ENCODE measurements around the gene LRCH4.

Gene LRCH4

GRCh38 chr7:100585511-100586265 lies at the start of gene LRCH4:
Gene LRCH4, minus strand, starts transcription at chr7:100586129. Its CDS starts 29 bp downstream, at chr7:100586100.
- peak; percentile 9 for ATAC-seq
- DNase-seq, result peak; percentile 68

DNA sequence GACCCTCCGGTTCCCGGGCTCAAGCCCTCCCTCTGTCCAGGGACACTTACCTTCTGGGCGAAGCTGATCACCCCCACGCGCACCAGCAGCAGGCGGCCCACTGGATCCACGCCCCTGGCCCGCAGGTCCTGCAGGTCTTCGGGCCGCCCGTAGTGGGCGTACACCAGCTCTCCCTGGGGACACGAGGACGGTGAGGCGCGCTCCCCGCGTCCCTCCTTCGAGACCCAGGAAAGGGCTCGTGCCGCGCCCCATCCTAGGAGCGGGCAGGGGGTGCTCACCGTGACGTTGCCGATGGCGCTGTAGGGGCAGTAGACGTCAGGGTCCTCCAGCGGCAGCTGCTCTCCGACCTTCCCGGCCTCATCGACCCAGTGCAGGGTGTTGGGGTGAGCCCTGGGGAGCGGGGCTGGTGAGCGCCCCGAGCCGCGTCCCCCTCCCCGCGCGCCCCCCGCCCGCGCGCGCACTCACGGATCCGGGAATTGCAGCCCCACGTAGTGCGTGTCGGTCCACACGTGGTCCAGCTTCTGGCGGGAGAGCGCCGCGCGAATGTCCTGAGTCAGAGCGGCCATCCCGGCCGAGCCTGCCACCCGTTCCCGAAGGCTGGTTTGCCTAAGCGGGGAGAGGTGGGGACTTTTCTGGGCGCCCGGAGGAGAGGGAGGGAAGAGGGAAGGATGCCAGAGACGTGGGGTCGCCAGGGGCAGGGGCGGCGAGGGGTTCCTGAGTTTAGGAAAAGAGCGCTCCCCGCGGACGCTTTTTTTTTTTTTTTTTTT lies 47.2 kb upstream of the LRCH4 start:
- ATAC-seq (peak; percentile 77), DNase-seq (peak; percentile 77)

DNA sequence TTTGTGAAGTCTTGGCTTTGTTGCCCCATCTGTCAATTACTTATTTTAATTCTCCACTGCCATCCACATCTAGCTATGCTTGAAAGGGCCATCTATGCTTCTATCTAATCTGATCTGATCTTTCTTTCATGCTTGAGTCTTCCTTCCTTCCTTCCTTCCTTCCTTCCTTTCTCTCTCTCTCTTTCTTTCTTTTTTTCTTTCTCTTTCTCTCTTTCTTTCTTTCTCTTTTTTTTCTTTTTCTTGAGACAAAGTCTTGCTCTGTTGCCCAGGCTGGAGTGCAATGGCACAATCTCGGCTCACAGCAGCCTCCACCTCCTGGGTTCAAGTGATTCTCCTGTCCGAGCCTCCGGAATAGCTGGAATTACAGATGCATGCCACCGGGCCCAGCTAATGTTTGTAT lies 44.1 kb upstream of the LRCH4 start:
- no peak for ATAC-seq

GRCh38 chr7:100629117-100629716 lies 43.3 kb upstream of the LRCH4 start:
- DNase-seq, result peak; percentile 56

More for the DNA sequence above, 44.1 kb upstream of the LRCH4 start:
- no peak for DNase-seq

DNA sequence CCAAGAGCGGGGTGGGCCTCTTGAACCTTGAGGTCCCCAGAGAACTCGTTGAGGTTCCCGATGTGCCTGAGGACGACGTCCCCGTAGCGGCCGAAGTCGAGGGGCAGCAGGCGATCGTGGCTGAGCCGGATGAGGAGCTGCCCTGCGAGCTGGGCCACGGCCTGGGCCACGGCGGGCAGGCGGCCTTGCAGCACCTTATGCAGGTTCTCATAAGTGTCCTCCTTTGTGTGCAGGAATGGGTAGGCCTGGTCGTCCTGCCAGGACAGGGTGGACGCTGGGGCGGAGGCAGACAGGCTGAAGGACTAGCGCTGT lies 41.3 kb upstream of the LRCH4 start:
- ATAC-seq (no peak), DNase-seq (no peak)

More at GRCh38 chr7:100629117-100629716, 43.3 kb upstream of the LRCH4 start:
- no peak for ATAC-seq

DNA sequence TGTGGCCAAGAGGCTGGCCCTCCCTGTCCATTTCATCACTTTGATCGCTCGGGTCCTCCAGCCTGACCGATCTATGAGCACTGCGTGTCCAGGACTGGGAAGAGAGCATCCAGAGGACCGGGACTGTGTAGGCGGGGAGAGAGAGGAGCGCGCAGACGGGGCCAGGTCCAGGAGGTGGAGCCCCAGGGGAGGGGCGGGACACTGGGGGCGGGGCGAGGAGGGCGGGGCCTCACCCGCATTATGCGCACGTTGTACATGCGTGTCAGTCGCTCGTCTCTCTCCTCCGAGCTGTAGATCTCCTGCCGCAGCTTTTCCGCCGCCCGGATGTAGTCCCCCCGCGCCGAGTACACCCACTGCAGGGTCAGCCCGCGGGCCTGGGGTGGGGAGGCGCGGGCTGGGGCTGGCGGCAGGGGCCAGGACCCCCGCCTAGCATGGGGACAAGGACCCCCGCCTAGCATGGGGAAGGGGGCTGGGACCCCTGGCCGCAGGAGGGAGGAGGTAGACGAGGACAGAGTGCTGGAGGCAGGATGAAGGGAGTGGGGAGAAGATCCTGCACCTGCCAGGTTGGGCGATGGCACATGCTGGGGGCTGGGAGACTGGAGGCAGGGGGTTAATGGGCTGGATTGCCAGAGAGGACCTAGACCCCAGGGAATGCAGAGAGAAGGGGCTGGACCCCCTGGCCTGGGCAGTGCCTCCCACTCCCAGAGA lies 40.8 kb upstream of the LRCH4 start:
- ATAC-seq (peak; percentile 94), DNase-seq (peak; percentile 88)

GRCh38 chr7:100626055-100626454 lies 40.1 kb upstream of the LRCH4 start:
- no peak for ATAC-seq
- no peak for DNase-seq

DNA sequence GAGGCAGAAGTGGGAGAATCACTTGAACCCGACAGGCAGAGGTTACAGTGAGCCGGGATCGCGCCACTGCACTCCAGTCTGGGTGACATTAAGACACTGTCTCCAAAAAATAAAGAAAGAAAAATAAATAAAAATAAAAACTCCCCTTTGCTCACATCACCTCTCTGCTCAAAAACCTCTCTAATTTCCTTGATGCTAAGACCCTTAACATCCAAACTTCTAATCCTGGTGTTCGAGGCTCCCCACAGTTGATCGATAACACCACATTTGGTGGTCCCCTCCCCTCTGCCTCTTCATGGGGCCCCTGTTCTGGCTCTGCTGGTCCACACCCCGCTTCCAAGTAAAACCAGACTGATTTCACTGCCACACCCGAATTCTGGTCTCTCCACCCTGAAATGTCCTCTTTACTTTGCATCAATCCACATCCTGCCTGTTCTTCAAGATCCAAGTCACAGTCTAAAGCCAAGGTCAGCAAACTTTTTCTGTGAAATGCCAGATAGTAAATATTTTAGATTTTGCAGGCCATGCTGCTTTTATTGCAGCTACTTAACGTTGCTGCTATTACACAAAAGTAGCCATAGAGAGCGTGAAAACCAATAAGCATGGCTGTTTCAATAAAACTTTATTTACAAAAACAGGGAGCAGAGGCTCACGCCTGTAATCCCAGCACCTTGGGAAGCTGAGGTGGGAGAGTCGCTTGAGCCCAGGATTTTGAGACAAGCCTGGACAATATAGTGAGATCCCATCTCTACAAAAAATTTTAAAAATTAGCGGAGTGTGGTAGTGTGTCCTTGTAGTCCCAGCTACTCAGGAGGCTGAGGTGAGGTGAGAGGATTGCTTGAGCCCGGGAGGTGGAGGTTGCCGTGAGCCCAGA lies 38.3 kb upstream of the LRCH4 start:
- ATAC-seq (no peak), DNase-seq (no peak)

- ATAC-seq (no peak), DNase-seq (no peak)
These were observed 35.6 kb upstream of the LRCH4 start for GRCh38 chr7:100621554-100621953.

DNA sequence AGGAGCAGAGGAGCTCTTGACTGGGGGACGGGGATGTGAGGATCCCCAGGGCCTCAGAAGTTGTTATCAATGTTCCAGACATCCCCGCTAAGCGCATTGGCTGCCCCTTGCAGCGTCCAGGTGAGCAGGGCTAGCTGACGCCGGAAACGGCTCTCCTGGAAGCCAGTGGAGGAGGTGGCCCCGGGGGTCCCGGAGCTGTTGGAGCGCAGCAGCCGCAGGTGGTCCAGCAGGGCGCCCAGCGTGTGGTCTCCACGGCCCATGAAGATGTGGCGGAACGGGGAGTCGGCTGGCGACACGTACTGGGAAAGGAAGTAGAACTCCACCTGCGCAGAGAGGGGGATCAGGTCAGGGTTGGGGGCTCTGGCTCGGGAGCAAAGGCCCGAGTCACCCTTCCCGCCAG lies 34.9 kb upstream of the LRCH4 start:
- no peak for ATAC-seq
- DNase-seq, result no peak

DNA sequence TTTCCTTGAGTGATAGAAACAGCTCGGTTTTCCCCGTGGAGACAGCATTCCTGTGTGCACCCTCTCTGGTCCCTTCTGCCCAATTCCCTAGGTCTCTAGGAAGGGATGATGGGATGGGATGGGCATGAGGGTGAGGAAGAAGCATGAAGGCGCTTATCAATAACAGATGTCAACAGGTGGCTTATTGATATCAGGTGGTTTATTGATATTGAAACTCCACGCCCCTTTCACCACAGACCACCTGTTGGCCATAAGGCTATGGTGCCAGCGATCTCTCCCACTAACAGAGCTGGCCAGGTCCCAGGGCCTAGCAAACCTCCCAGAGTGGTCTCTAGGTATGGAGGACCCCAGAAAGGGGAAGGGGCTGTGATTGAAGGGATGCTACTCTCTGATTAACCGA lies 34.3 kb upstream of the LRCH4 start:
- ATAC-seq (no peak), DNase-seq (no peak)

GRCh38 chr7:100614308-100614861 lies 28.5 kb upstream of the LRCH4 start:
- DNase-seq, result no peak
- ATAC-seq, result no peak

- ATAC-seq, result no peak
These were observed 27.7 kb upstream of the LRCH4 start for GRCh38 chr7:100613412-100614175.

DNA sequence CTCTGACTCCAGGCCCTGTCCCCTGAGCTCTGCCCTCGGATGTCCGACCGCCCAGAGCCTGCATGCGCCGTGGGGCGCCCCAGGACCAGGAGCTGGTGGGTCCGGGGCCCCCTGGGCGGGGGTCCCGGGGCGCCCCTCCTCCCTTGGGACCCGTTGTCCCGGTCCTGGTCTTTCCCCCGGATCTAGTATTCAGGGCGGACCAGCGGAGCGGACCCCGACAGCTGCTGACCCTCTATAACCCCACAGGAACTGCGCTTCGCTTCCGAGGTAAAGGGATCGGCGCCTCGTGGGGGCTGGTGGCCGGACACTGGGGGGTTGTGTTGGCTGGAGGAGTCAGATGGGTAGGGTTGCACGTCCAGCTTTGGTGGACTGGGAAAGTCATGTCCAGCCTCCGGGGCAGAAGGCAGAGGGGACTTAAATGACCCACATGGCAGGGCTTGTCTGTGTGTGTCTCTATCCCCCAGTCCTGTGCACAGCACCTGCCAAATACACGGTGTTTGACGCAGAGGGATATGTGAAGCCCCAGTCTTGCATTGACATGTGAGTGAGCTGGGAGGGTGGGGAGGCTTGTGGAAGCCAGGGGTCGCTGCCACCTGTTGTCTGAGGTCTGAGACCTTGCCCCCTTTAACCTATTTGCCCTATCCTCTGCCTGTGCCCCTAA lies 26.9 kb upstream of the LRCH4 start:
- no peak for ATAC-seq
- DNase-seq, result no peak

More at GRCh38 chr7:100613412-100614175, 27.7 kb upstream of the LRCH4 start:
- no peak for DNase-seq

- ATAC-seq, result peak; percentile 95
- peak; percentile 100 for DNase-seq
These were observed 26.2 kb upstream of the LRCH4 start, which contains the start of gene MOSPD3 for GRCh38 chr7:100611983-100612729. Gene MOSPD3, plus strand, starts transcription at chr7:100612540. Its CDS starts 252 bp downstream, at chr7:100612792.

DNA sequence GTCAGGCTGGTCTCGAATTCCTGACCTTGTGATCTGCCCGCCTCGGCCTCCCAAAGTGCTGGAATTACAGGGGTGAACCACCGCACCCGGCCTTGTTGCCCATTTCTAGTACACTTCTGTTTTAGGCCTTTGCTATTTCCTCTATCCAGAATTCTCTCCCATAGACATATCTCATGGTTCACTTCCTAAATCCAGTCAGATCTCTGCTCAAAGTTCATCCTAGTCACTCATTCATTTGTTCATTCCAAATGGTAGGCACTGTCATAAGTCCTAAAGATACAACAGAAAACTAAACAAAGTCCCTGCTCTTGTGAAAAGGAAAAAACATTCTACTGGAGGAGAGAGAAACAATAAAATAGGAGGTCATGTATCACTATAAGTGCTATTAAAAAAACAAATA lies 24.0 kb upstream of the LRCH4 start:
- DNase-seq (no peak), ATAC-seq (no peak)

- ATAC-seq (no peak), DNase-seq (no peak)
These were observed 21.2 kb upstream of the LRCH4 start for GRCh38 chr7:100607111-100607510.

- no peak for ATAC-seq
- no peak for DNase-seq
These were observed 20.4 kb upstream of the LRCH4 start for GRCh38 chr7:100606313-100606712.

All from stimulated activated naive CD8-positive, alpha-beta T cell treated with anti-CD3 and anti-CD28 coated beads, Interleukin-15, Interleukin-2, amounts not matched to agents 100 U/mL and 50 U/mL, for 24 hours (primary cell).